NCI-H2107 (cell line): ENCODE results near the gene KRTAP12-2.

Source experiments
- DNase-seq: peaks from one replicate; lab custom pipeline; 2025; lab: John Stamatoyannopoulos, UW

KRTAP12-2 gene, protein sequence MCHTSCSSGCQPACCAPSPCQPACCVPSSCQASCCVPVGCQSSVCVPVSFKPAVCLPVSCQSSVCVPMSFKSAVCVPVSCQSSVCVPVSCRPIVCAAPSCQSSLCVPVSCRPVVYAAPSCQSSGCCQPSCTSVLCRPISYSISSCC

DNA sequence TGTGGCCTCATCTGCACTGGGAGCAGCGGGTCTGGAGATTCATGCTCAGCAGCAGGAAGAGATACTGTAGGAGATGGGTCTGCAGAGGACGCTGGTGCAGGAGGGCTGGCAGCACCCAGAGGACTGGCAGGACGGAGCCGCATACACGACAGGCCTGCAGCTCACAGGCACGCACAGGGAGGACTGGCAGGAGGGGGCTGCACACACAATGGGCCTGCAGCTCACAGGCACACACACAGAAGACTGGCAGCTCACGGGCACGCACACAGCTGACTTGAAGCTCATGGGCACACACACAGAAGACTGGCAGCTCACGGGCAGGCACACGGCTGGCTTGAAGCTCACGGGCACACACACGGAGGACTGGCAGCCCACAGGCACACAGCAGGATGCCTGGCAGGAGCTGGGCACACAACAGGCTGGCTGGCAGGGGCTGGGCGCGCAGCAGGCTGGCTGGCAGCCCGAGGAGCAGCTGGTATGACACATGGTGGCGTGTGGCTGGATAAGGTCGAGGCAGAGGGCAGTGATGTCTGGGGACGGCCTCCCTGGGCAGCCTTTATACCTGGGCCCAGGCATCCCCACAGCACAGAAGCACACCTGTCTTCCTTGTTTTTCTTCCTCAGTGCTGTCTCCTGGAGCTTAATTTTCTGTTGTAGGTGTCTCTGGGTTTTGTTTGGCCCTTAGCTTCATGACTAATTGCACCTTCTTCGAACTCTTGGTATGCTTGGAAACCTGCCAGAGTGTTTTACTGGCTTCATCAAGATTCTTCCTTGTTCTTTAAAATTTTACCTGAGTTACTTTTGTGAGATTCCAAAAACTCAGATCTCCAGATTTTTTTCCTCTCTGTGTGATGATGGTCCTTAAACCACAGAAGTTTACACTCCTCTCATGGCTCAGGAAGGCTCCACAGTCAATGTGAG is at the start of gene KRTAP12-2:
TSS of gene KRTAP12-2 (minus strand) at position 527 of the 920 bp plus-strand sequence. CDS start at position 486, 41 bp downstream.
- no peak for DNase-seq

DNA sequence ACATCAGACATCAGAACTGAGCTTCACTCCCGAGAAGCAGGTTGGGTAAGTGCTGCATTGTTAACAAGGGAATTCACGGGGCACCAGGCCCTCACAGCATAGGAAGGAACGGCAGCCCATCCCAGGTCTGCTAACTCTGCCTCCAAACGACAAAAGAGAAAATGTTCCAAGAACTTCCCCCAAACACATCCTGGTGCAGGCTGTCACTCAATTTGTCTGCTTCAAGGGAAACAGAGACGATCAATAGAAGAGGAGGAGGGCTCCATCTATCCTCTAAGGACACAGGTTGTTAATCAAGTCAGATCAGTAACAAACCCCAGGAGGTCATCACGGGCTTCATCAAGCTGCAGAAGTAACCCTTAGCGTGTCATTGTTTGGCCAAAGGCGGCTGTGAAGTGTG is 48.2 kb upstream of the KRTAP12-2 start:
- DNase-seq = no peak

DNA sequence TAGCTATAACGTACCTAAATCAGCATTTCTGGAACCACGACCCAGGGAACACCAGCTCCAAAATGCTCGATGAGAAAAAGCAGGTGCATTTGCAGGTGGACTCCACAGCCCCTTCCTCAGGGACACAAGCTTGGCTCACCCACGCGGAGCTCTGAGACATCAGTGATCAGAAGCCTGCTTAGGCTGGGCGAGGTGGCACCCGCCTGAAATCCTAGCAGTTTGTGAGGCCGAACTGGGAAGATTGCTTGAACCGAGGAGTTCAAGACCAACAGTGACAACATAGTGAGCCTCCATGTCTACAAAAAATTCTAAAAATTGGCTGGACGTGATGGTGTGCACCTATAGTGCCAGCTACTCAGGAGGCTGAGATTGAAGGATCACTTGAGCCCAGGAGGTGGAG is 47.1 kb upstream of the KRTAP12-2 start:
- DNase-seq = no peak

DNA sequence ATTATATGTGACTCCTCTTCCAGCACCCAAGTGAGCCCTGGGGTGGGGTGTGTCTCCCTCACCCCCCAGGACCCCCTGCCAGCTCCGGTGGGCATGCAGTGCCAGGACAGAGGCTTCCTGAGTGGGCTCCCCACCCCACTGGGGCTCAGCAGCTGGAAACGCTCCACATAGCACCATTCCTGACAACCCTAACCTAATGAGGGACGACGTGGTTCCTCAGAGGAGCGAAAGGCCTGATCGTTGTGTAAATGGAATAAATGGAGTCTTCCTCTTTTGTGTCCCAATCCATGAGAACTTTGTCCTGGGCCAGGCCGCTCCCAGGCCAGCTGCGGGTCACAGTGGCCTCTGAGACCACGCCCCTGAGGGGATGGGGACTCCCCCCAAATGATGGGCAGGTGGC is 46.4 kb upstream of the KRTAP12-2 start:
- no peak for DNase-seq

DNA sequence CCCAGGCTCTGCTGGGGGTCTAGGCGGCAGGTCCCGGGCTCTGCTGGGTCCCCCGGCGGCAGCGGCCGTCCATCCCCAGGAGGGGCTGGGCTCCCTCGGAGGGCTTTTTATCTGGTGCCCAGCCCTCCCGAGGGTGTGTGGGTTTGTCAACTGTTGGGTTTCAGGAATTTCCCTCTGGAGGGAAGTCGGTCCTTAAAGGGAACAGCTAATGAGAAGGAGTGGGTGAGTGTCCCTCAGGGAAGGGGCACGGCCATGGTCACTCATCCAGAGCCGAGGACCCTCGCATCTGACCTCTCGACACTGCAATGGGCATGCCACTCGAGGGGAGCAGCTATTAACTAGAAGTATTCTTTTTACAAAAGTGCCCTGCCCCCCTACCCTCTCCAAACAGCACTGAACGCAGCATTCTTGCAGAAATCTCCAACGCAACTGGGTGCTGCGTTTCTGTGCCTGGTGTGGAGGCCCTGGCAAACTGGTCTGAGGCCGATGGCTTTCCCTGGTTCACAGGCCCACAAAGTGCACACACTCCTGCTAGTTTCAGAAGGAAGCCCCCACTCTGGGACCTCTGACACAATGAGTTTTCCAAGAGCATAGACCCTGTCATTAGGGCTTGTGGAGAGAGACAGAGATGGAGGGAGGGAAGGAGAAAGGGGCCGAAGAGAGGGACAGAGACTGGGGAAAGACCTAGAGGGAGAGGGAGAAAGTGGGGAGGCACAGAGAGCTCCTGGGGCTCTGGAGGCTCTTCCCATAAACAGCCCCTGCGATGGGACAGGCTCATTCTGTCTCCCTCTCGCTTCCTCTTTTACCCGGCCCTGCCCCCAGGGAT is 45.7 kb upstream of the KRTAP12-2 start:
- no peak for DNase-seq

DNA sequence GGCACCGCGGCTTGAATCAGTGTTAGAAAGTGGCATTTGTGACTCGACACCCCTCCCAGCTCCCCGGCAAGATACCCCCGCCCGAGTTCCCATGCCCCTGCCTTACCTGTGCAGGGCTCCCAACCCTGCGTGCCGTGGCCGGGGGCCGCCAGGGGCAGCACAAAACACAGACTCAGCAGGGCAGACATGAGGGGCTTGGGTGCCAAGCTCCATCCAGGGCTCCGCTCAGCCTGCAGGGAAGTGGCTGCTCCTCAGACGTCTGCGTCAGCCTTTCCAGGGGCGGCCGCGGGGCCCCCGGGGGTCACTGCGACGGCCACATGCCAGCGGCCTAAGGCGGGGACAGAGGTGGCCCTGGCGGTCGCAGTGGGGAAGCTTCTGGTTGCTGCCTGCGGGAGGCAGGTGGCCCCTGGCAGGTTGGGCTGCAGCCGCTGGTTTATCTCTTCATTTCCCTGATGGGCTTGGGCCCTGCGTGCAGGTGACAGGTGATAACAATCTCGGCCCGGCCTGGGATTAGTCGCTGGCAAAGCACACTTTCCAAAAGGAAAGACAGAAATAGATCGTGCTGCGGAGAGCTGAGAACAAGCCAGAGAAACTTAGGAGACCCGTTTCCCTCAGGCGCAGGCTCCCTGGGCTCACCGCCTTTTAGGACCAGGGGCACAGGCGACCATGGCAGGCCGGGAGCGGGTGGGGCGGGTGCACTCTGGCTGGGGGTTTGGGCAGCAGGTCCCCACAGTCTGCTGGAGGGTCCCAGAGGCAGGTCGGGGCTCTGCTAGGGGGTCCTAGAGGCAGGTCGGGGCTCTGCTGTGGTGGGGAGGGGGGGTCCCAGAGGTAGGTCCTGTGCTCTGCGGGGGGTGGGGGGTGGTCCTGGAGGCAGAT is 44.8 kb upstream of the KRTAP12-2 start, which contains the start of gene TSPEAR:
TSS of gene TSPEAR (minus strand) at position 246 of the 876 bp plus-strand sequence. CDS start at position 188, 58 bp downstream.
- DNase-seq = peak; percentile 50

DNA sequence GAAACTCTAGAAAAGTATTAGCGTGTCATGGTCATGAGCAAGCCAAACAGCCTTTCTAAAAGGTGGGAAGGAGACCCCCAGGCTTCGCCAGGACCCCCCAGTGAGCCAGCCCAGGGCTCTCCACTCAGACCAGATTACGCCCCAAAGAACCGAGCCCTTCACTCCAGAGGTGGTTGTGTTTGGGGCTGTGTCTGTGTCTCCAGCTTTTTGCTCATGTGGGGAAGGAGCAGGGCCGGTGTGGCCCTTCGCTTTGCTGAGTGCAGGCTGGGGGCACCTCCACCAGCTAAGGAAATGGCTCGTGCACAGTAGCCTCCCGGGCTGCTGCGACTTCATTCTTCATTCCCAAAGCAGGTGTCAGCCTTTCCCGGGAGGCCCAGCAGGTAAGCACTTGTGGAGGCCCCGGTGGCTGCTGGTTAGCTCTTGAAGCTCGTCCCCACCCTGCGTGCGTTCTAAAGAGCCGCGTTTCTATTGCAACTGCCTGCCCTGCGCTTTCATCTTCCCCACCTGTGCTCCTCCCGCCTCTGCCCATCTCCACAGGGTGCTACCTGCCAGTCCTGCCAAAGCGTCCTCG is 44.1 kb upstream of the KRTAP12-2 start:
- peak; percentile 96 for DNase-seq

DNA sequence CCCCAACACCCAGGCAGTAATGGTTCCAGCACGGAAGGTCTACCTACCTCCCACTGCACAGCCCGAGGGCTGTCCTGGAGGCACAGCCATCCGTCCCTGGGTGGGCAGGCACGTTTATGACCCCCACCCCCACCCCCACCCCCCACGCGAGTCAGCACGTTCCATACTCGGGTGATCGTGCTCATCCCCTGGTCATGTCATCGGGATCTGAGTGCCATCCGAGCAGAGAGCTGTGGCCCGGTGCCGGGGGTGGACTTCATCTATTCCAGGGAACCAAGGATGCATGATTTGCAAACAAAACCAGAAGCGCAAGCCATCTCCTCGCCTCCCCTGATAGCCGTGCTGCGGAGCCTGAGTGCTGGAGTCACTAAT is 43.6 kb upstream of the KRTAP12-2 start:
- no peak for DNase-seq

DNA sequence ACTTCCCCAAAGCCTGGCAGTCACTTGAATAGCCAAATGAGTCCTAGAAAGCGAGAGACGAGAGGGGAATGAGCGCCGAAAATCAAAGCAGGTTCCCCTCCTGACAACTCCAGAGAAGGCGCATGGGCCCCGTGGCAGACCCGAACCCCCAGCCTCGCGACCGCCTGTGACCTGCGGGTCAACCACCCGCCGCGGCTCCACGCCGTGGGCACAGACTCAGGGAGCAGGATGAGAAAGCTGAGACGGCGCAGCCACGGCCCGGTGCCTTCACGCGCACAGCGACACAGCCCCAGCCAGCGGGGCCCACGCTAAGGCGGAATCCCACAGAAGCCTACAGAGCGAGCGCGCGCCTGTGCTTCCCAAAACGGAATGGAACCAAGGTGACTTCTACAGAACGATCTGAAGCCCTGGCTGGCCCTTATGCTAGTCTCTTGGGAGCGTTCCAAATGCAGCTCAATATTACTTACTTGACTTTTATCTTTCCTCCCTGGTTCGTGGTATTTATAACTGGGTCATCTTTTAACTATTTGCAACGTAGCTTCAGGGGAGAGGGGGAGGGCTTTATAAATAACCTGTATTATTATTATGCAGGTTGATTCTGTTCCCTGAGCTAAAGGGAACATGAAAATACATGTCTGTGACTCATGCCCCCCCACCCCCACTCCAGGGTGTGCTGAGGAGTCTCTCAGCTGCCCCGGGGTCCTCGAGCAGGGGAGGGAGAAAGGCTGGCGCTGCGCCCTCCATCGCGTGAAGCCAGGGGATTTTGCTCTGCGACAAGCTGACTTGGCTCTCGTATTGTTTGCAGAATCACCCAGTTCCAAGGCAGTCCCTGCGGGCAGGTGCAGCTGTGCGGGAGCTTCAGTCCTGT is 42.9 kb upstream of the KRTAP12-2 start:
- DNase-seq = peak; percentile 50

DNA sequence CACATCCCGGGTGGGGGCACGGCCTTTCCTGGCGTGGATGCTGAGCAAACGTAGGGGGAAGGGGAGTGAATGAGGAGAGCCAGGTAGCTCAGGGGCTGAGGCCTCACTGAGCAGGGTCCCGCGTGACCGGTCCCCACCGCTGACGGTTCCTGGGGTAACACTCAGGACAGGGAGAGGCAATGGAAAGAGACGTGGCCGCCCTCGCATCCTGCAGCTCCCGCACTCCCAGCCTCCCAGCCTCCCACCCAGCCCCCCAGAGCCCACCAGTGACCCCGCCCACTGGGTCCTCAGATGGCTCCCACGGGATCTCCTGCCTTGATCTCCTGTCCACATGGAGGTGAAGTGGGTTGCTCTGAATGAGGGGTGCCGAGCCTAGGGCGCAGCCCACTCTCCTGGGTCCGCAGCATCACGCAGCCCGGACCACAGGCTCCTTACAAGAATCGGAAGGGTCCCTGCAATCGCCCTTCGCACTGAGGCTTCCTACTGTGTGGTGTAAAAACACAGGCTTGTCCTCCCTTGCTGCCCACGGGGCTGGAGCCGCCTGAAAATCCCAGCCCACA is 42.2 kb upstream of the KRTAP12-2 start:
- DNase-seq = no peak

DNA sequence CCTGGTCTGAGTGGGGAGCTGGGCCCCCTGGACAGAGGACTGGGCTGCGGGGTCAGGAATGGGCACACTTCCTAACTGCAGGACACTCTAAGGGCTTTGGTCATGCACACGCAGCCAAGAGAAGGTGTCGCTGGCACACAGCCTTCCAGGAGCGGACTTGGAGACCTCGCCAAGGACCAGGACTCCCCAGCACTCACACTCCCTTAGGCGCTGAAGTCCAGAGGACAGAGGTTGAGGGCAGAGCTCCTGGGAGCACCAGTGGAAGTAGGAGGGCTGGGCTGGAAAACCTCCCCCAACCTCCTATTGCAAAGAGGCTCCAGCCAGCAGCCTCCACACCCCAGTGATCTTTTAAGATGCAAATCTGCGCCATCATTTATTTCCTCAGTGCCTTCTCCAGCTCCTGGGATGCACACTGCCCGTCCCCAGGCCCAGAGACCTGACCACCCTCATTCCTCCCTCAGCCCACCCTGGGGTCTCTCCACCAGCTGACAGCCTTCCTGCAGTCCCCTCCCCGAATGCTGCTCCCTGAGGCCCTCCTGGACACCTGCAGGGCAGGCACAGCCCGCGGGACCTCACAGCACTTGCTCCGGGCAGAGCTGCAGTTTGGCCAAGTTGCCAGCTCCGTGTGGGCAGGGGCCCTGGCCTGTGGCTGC is 41.6 kb upstream of the KRTAP12-2 start:
- no peak for DNase-seq

DNA sequence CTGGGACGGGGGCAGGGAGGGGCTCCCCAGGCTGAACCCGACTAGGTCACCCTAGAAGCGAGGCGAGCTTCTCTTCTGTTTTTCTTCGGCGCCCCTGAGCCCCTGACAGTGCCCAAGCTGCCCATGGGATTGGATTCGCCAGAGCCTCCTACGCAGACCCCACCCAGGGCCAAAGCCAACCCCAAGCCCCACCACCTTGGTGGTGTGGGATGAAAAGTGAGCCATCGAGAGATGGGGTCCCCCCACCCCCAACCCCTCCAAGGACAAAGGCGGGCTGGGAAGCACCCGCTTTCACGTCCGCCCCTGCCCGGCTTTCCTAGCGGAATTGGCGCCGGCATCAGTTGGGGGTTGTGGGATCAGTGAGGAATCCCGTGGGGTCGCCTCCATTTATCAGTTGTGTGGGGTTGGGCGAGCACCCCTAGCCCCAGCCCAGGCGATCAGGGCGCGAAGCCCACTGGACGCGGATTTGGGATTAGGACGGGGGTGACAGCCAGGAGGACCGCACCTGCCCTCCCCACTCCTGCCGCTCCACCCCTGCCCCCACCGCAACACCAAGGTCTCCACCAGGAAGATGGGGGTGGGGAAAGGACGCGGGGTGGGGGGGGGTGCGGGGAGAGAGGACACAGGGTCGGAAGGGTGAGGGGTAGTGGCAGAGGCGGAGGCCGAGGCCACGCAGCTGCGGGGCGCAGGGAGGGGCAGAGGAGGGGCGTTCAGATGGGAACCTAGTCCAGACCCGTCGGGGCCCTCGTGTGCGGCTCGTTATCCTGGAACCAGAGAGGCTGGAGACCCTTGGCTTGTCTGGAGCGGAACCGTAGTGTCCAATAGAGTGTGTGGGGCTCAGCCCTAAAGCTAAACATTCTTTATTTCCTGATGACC is 40.2 kb upstream of the KRTAP12-2 start:
- no peak for DNase-seq

DNA sequence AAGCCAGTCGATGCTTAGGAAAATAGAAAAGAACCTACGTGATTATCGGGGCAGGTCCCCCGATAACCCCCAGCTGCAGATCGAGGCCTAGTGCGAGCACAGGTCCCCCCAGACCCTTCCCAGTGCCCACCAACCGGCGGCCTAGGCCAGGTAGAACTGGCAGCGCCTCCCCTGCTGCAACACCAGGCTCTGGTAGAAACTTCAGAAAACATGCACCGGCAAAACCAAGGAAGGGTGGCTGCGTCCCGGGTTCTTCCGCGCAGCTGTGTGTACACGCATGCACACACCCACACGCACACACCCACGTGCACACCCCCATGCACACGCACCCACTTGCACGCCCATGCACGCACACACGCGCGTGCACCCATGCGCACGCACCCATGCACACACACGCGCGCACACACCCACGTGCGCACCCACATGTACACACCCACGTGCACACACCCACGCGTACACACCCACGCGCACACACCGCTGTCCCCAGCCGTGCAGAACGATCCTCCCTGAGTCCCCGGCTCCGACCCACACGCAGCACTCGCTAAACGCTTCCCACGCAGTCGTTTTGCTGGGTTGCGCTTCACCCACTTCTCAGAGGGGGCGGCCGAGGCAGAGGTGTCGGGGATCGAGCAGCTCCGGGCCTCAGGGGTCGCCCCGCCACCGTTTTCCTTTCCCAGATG is 39.4 kb upstream of the KRTAP12-2 start:
- DNase-seq = no peak

DNA sequence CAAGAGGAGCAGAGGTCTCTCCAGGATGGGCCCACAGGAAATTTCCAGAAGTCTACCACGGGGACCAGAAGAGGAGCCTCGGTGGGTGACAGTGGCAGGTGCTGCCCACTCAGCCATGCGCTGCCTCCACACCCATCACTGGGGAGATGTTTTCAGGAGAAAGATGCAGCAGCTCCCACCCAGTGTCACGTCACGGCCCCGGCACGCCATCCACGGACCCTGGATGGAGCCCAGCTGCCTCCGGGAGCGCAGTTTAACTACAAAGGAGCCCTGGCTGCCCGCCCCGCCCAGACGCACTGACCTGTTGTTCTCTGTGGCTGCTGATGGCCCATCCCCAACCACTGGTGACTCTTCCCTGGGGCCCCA is 37.9 kb upstream of the KRTAP12-2 start:
- DNase-seq = no peak

DNA sequence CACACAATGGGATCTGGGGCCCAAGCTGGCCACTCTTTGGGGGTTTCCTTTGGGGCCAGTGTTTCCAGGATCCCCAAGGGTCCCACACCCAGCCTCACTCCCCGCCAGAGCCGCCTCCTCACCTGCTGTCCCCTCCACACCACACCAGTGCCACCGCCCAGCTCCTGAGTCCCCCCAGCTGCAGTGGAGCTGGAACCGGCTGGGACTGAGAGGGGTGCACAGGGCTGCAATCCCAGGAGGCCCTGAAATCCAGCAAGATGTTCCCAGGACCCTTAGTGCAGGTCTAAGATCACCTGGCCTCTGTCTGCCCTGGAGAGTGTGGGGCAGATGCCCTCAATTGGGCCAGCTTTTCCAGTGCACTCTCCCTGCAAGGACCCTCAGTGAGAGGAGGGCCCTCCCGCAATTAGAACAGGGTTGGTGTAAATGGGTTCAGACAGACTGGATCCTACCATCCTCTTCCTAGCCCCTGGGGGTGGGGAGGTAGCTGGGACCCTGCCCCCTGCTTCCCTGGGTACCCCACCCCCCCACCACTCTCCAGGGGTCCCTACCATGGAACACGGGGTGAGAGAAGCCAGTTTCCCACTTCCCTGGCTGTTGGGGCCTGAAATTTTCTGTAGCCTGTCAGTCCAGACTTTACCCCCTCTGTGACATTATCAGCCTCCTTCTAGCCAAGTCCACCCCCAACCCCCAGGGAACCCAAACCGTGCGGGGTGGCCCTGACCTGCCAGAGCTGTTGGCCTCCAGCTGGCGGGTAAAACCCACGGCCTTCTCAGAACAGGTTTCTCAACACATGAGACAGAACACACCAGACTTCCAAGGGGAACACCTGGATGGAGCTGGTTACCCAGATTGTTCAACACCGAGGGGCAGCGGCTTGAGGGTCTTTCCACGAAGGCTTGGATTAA is 37.3 kb upstream of the KRTAP12-2 start:
- DNase-seq = no peak

DNA sequence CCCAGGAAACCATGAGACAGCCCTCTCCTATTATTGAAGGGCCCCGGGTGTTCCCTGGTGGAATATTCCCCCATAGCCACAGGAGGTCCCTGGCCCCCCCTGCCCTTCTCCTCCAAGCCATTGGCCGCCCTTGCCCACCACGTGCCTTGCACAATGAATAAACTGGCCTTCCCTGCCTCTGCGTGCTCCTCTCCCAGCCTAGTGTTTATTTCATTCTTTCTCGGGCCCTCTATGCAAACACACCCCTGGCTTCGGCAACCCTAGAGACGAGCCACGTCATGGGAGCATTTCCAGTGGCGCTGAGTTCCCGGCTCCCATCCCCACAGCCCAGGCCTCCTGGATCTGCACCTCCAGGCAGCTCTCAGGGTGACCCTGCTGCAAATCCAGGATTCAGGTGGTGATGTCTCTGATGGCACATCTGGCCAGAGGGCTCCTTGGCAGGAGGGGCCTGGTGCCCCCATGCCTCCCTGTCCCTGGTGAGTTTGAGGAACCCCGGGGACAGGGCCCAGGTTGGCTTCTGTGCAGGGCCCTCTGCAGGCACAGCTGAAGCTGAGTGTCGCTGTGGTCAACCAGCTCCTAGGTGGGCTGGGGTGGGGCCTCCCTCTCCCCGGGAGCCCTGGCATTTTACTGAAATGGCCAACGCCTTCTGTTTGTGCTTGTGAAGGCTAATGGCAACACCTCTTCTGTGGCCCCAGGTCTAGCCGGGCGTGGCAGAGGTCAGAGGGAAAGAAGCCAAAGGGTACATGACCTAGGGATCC is 36.4 kb upstream of the KRTAP12-2 start:
- peak; percentile 63 for DNase-seq
